Astrocyte of the hippocampus (primary cell): Measurements from ENCODE around the gene PPP1R14D.

Experiments used
- DNase-seq: peaks from one replicate; pipeline ENCODE4 v3.0.0; 2011; ENCODE audit warnings: low read depth, low spot score

PPP1R14D gene

DNA sequence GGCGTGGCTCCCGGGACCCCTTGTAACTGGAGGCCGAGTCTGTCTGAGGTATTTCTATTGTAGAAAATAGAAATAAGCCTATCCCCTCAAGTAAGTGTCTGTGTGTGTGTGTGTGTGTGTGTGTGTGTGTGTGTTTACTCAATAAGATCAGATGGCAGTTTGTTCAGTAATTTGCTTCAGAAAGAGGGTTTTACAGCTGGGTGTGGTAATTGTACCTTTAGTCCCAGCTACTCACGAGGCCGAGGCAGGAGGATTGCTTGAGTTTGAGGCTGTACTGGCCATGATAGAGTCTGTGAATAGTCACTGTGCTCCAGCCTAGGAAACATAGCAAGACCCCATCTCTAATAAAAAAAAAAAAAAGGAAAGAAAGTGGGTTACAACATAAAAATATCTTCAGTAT, 24.0 kb upstream of the PPP1R14D start:
- DNase-seq = no peak

DNA sequence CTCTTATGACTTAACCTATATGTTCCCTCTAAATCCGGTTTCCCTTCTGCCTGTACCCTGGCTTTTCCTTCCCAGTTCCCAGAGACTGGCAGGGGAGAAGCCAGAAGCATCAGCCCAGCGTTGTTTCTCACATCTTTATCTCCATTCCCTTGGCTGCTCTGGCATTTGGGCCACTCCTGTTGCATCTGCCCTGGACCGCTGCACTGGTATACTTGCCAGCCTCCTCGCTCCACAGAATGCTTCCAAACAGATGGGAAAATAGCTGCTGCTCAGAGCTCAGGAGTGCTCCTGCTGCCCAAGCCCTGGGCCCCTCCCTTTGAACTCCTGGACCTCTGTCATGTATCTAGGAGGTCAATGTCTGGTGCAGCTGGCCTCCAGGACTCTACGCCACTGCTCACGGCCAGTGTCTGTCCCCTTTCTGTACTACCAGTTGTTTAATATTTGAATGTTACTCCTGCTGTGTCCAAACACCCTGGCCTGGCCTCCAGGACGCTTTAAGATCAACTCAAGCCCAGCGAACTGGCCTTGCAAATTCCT, 22.1 kb upstream of the PPP1R14D start:
- DNase-seq = no peak

DNA sequence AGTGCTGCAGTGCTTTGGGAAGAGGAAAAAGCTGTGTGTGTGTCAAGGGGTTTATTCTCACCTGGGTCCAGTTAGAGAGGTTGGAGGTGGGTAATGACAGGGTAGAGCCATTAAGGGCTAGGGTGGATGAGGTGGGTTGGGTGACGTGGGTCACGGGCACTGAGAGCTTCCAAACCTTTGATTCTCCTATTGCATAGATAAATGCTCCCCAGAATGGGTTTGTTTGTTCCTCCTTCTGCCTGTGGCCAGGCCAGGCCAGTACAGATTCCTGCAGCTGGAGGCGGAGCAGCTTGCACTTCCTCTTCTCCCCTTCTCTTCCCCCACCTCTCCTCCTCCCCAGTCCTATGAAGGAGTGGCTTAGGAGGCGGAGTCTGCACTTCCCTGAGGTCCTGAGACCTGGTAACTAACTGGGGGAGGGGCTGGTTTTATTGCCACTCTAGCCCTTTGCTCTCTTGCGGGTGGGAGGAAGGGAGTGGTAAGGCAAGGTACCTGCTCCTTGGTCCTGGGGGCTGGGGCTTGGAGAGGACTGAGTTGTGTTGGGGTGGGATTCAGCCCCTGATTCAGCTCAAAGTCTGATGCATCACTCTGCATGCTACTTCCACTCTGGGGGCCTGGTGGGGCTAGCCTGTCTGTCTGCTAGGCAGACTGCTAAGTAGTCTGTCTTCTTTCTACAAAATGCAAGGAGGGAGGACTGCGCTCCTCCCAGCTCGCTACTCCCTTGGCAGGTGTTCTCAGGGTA, 18.9 kb upstream of the PPP1R14D start:
- DNase-seq = peak; percentile 49

- DNase-seq = no peak
Measured at GRCh38 chr15:40846841-40847222, 18.3 kb upstream of the PPP1R14D start.

DNA sequence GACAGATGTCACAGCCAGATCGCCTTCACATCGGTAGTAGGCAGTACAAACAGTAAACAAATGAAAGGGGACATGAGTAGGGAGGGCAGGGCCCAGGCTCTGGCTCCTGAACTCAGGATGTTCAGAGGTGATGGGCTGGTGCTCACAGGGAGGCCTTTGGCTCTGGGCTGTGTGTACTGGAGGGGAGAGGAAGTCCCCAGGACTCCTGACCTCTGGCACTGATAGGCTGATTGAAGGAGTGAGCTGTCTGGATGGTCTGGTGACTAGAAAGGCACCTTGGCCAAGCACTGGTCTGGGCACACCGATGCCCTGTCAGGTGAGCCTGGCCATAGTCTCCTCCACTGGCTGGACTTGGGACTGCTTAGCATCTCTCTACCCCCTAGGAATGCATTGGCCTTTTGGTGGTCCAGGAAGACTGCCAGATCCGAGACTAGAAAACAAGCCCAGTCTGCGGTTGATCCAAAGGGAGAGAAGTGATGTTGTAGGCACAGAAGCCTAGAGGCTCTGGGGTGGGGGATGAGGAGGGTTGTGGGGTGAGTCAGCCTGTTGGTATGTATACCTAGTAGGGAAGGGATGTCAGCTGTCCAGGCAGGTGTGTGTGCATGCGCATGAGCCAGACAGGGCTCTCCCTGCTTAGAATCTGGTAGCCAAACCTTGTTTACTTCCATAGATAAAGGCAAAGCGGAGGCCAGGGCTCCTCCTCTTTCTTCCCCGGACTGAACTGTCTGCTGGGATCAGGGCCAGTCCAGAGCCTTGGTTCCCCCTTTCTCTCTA, 17.2 kb upstream of the PPP1R14D start:
- DNase-seq = peak; percentile 69

DNA sequence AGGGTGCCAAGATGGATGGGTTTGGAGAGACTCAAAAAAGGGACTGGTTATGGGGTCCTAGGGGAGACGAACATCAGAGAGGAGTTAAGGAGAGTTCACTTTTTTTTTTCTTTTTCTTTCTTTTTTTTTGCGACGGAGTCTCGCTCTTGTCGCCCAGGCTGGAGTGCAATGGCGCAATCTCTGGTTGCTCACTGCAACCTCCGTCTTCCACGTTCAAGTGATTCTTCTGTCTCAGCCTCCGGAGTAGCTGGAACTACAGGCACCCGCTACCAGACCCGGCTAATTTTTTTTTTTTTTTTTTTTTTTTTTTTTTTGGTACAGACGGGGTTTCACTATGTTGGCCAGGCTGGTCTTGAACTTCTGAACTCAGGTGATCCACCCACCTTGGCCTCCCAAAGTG, 16.5 kb upstream of the PPP1R14D start:
- no peak for DNase-seq

- DNase-seq = peak; percentile 50
Measured at GRCh38 chr15:40844696-40845030, 16.2 kb upstream of the PPP1R14D start.

- DNase-seq = peak; percentile 44
Measured at GRCh38 chr15:40843885-40844695, 15.6 kb upstream of the PPP1R14D start, which contains the start of gene SPINT1. Gene SPINT1 (plus strand): TSS chr15:40844048. CDS start chr15:40844555, 507 bp downstream.

DNA sequence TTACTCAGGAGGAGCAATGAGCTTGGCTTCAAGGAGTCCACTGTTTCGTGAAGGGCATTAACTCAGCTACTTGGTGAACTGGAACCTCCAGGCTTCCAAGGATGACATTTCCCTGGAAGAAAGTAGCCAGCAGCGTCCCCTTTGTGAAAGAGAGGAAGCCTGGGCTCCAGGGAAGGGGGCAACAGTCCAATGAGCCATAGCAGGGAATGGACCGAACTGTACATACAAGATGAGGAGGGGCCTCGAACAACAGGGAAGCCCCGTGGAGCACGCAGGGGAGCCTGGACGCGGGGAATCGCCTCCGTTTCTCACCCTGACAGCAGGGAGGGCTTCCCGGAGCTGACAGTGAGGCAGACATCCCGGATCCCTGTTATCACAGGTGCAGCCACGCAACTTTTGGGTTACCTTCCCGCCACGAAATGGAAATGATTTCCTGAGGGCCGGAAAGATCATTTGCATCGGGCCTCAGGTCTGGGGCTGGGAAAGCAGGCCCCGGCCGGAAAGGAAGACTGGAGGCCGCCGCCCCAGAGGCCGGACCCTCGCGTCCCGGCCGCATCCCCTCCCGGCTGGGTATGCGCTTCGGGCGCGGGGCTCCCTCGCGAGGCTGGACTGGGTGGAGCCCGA, 14.9 kb upstream of the PPP1R14D start:
- DNase-seq = no peak

DNA sequence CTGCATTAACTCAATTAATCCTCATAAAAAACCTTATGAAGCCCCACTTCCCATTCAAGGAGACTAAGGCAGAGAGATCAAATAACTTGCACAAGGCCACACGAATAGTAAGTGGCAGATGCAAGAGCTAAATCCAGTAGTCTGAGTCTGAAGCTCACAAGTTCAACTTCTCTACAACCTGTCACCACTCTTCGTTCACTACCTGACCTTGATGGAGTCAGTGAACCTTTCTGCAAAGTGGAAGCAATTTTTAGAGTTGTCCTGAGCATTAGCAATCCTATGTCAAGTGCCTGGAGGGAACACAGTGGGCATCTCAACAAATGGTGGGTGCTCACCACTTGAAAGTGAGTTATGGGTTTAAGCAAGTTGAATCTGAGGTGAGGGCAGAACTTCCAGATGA, 13.2 kb upstream of the PPP1R14D start:
- DNase-seq = no peak

GRCh38 chr15:40838756-40839155, 10.2 kb upstream of the PPP1R14D start:
- DNase-seq = peak; percentile 43

DNA sequence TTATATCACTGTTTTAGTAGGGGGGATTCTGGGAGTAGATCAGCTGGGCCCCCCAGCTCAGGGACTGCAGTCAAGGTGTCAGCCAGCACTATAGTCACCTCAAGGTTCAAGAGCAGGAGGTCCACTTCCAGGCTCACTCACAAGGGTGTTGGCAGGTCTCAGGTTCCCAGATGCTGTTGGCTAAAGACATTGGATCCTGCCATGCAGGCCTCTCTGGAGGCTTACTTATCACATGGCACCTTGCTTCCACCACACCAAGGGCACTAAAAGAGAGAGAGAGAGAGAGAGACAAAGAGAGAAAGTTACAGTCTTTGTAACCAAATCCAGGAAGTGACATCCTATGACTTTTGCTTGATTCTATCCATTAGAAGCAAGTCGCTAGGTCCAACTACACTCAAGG, 7.5 kb upstream of the PPP1R14D start:
- no peak for DNase-seq

DNA sequence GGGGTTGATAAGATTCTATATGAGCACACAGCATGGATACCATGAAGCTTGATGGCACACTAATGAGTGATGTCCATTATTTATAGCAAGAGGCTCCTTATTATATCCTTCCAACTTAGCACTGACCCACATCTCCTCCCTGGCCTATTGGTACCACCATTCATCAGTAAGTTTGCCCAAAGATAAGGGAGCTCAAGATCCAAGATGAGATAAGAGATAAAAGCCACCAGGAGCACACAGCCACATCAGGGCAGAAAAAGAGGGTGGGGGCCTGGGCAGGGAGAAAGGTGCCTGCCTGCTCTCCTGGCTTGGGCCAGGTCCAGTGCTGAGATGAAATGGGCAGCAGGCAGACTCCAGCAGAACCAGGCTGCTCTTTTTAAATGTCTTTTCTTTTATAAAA, 4.4 kb upstream of the PPP1R14D start:
- DNase-seq = no peak

- no peak for DNase-seq
Measured at GRCh38 chr15:40831861-40832260, 3.4 kb upstream of the PPP1R14D start.

DNA sequence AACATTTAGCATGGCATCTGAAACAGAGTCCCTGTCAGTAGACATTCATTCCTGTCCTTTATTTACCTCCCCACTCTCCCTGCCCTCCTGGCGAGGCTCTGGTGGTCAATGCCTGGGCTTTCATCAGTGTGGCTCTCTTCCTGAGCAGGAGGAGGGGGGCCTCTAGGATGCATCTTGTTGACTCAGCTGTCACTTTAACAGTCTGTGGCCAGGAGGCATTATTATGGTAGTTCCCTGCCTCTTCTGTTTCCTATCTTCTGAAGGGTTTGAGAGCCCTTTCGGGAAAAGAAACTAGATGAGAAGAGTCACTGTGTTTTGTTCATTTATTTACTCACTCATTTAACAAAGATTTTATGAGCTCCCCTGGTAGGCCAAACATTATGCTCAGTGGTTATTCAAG, 2.4 kb upstream of the PPP1R14D start:
- DNase-seq = no peak

GRCh38 chr15:40829115-40829514, 607 bp upstream of the PPP1R14D start:
- no peak for DNase-seq

DNA sequence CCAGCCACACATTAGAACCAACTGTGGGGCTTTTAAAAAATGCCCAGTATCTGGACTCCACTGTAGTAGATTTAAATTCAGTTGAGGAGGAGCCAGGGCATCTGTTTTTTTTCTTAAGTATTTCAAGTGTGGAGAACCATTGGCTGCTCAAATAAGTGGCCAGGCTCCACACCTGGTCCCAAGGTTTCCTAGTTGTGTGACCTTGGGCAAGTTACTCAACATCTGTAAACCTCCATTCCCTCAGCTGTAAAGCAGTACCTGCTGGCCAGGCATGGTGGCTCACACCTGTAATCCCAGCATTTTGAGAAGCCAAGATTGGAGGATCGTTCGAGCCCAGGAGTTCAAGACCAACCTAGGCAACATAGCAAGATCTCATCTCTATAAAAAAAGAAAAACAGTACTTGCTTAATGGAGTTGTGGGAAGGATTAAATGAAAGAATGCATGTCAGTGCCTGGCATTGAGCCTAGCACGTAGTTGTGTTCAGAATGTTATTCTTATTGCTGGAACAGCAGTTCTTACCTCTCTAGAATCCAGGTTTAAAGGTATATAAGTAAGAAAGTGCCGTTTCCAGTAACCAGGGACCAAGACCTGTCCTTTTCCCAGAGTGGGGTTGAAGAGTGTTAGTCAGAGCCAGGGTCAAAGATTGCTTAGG, 2.0 kb downstream of the PPP1R14D start:
- peak; percentile 52 for DNase-seq

DNA sequence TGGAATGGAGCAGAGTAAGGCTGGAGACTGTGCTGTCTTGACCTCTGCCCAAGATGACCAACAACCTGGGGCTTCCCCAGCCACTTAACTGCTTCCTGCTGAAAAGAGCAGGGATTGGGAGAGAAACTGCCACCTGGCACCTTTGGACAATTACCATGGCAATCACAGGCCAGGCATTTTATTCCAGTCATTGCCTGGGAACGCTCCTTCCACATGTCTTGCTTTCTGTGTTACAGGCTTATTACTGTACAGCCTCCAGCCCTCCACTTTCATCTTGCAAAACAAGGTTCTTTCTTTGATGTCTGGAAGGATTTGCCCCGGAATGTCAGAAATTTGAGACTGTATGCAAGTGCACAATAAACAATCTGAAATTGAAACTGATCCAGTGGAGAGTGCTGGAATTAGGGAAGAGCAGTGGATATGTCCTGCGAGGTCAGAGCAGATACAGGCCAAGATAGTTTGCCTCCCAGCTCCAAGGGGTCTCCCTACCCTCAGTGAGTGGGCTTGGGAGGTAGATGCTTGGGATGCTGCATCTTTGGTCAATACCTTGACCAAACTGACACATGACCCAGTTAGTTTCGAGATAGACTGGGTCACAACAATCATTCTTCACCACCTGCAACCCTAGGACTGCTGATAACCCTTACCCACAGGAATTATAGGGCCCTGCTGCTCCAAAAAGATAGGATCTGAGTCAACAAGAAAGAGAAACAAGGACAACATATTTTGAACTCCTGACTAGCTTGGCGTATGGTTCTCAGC, 2.7 kb downstream of the PPP1R14D start:
- DNase-seq = peak; percentile 73

- DNase-seq = no peak
Measured at GRCh38 chr15:40823572-40824343, 4.8 kb downstream of the PPP1R14D start.

DNA sequence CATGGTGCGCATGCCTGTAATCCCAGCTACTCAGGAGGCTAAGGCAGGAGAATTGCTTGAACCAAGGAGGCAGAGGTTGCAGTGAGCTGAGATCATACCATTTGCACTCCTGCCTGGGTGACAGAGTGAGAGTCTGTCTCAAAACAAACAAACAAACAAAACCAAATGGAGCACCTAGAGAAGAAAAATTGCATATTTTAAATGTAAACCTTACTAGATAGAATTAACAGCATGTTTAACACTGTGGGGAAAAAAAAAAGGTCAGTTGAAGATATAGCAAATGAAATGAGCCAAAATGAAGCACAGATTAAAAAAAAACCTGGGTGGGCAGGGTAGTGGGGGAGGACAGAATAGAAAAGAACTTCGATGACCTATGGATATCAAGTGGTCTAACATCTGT, 7.3 kb downstream of the PPP1R14D start:
- DNase-seq = no peak
